CD4-positive, alpha-beta T cell (primary cell): ENCODE results near the gene RAB20. TPM values are rescaled to one million over a fixed set of nuclear protein-coding genes. Genes with fewer than 3 reads are reported as not detected.

ENCODE experiments used
- ATAC-seq: fragments of 200-7000 bp; cut with Tn5 transposase; one replicate; pipeline ENCODE4 v1.10.0; 2022; ENCODE audit warnings: mild to moderate bottlenecking; ENCODE audit not compliant: poor library complexity
- CTCF ChIA-PET: fragments of 350-600 bp; sonication (Branson Sonifier 250); formaldehyde crosslinking; loops from one replicate; lab custom pipeline; 2021; ENCODE audit warnings: antibody characterized with exemption, inconsistent platforms; lab: Charles Lee
- POLR2A ChIA-PET: fragments of 350-600 bp; sonication (Branson Sonifier 250); formaldehyde crosslinking; loops from one replicate; lab custom pipeline; 2021; ENCODE audit warnings: antibody characterized with exemption, inconsistent platforms; lab: Charles Lee
- DNase-seq, 14 experiments: peaks; one replicate each; pipeline ENCODE4 v3.0.0-alpha.2; 2013 to 2020; ENCODE audit warnings: mixed read lengths in 2 of 14
- H3K27ac ChIP-seq, 2 donors: one replicate each; pipeline versions ENCODE4 v1.5.1 to v1.7.0; 2013; ENCODE audit warnings: low read length in 2 of 2, low read depth in 1 of 2, mild to moderate bottlenecking in 1 of 2
- H3K27me3 ChIP-seq, 2 experiments: 1 replicate in 1 of 2; 2 replicates in 1 of 2; pipeline versions ENCODE4 v1.6.1 to v1.7.0; 2013; ENCODE audit warnings: low read length in 2 of 2, control low read depth in 1 of 2, mild to moderate bottlenecking in 1 of 2, moderate library complexity in 1 of 2; ENCODE audit not compliant: insufficient read depth in 2 of 2, control insufficient read depth in 1 of 2
- H3K36me3 ChIP-seq: one replicate; pipeline ENCODE4 v1.6.1; 2013; ENCODE audit warnings: low read length, control low read depth; ENCODE audit not compliant: insufficient read depth
- H3K4me1 ChIP-seq: one replicate; pipeline ENCODE4 v1.6.1; 2013; ENCODE audit warnings: low read length, control low read depth; ENCODE audit not compliant: insufficient read depth
- H3K4me3 ChIP-seq: one replicate; pipeline ENCODE4 v1.5.1; 2013; ENCODE audit warnings: mild to moderate bottlenecking, low read length, moderate library complexity
- H3K9me3 ChIP-seq, 2 experiments: 1 replicate in 1 of 2; 2 replicates in 1 of 2; pipeline versions ENCODE4 v1.6.1 to v1.7.0; 2013; ENCODE audit warnings: low read length in 2 of 2, mild to moderate bottlenecking in 2 of 2, control low read depth in 1 of 2, moderate library complexity in 1 of 2; ENCODE audit not compliant: control insufficient read depth in 1 of 2, insufficient read depth in 1 of 2
- H3K27ac Mint-ChIP-seq: one replicate; pipeline ENCODE4 v1.8.0; 2020; ENCODE audit warnings: mixed read lengths
- H3K27me3 Mint-ChIP-seq: one replicate; pipeline ENCODE4 v1.8.0; 2021; ENCODE audit warnings: mixed read lengths
- H3K36me3 Mint-ChIP-seq: one replicate; pipeline ENCODE4 v1.8.0; 2021; ENCODE audit warnings: low read depth, mixed read lengths
- H3K4me1 Mint-ChIP-seq: one replicate; pipeline ENCODE4 v1.8.0; 2021; ENCODE audit warnings: low read depth, mixed read lengths
- H3K4me3 Mint-ChIP-seq: one replicate; pipeline ENCODE4 v1.8.0; 2020; ENCODE audit warnings: mild to moderate bottlenecking, mixed read lengths
- H3K9me3 Mint-ChIP-seq: one replicate; pipeline ENCODE4 v1.8.0; 2020; ENCODE audit warnings: mixed read lengths
- intact Hi-C, 2 experiments: fragments of 100-400 bp; cut with DNase I in 1 of 2; cut with micrococcal nuclease in 1 of 2; formaldehyde crosslinking; loops; one replicate each; pipeline versions ENCODE4 v1.15.1 to v1.9.0; 2023 to 2025; cut with DNase I, micrococcal nuclease
- total RNA-seq, 174 experiments: library from RNA in 2 of 174; stranded (reverse) in 2 of 174; gene quantifications; one replicate each; pipeline ENCODE4 v1.2.3 and lab custom pipeline; 2021 to 2026
- TF ChIP-seq, protein P1 (sequence below): fragments of 200-600 bp; IDR thresholded peaks from one replicate; pipeline ENCODE4 v1.8.0; 2022; ENCODE audit warnings: antibody characterized with exemption, mild to moderate bottlenecking

RAB20 gene
- total RNA-seq, 2 experiments from 2014 or later: 0.89 to 1.4 TPM

DNA sequence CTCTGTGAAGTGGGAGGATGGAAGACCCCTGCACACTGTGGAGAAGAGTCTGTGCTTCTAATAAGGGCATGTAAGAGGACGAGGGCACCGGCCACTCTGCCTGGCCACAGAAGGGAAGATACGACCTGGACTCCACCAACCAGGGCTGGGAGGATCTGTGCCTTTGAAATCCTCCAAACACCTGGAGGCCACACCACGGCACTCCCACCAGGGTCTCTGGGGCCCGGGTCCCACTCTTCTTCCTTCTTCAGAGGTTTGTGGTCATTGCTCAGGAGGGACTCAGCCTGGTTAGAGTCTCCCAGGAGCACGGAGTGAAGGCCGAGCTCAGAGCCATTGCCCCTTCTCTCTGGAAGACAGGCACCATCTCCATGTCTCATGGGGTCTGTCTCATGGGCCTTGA, 42.0 kb downstream of the RAB20 start:
- ATAC-seq (no peak), DNase-seq (no peak)
- ChIA-PET CTCF (no interaction called here), POLR2A (no interaction called here)
- Mint-ChIP-seq H3K4me3 (no peak overlapping the region), H3K27ac (no peak overlapping the region), H3K36me3 (no peaks in the 10 kb centered on the region), H3K27me3 (no peaks in the 10 kb centered on the region), H3K4me1 (peaks cover 6% of the 10 kb centered on the region), H3K9me3 (no peaks in the 10 kb centered on the region)
- Histone ChIP-seq H3K36me3 (no peaks in the 10 kb centered on the region), H3K4me3 (no peak overlapping the region), H3K27ac (no peak overlapping the region), H3K4me1 (peaks cover 6% of the 10 kb centered on the region), H3K9me3 (peaks cover 0 to 11% of the 10 kb centered on the region in 2 experiments), H3K27me3 (no peaks in the 10 kb centered on the region)
- intact Hi-C loops: no loop called here
- TF ChIP-seq, protein P1, sequence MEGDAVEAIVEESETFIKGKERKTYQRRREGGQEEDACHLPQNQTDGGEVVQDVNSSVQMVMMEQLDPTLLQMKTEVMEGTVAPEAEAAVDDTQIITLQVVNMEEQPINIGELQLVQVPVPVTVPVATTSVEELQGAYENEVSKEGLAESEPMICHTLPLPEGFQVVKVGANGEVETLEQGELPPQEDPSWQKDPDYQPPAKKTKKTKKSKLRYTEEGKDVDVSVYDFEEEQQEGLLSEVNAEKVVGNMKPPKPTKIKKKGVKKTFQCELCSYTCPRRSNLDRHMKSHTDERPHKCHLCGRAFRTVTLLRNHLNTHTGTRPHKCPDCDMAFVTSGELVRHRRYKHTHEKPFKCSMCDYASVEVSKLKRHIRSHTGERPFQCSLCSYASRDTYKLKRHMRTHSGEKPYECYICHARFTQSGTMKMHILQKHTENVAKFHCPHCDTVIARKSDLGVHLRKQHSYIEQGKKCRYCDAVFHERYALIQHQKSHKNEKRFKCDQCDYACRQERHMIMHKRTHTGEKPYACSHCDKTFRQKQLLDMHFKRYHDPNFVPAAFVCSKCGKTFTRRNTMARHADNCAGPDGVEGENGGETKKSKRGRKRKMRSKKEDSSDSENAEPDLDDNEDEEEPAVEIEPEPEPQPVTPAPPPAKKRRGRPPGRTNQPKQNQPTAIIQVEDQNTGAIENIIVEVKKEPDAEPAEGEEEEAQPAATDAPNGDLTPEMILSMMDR: no peak

DNA sequence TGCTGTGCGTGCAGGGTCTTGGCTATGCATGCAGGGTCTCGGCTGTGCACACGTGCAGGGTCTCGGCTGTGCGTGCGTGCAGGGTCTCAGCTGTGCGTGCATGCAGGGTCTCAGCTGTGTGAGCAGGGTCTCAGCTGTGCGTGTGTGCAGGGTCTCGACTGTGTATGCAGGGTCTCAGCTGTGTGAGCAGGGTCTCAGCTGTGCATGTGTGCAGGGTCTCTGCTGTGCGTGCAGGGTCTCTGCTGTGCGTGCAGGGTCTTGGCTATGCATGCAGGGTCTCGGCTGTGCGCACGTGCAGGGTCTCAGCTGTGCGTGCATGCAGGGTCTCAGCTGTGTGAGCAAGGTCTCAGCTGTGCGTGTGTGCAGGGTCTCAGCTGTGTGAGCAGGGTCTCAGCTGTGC, 42.5 kb downstream of the RAB20 start:
- no peak overlapping the region for H3K27ac Mint-ChIP-seq
- H3K4me3 ChIP-seq: no peak overlapping the region
- DNase-seq: no peak
- H3K27me3 ChIP-seq: peaks cover 0 to 1% of the 10 kb centered on the region in 2 experiments
- ATAC-seq: no peak
- H3K4me1 ChIP-seq: peaks cover under 1% of the 10 kb centered on the region
- peaks cover 1% of the 10 kb centered on the region for H3K4me1 Mint-ChIP-seq
- TF ChIP-seq, protein P1: no peak
- POLR2A ChIA-PET: no interaction called here
- H3K27ac ChIP-seq: no peak overlapping the region
- intact Hi-C loops: no loop called here
- peaks cover 0 to 11% of the 10 kb centered on the region in 2 experiments for H3K9me3 ChIP-seq
- no peak overlapping the region for H3K4me3 Mint-ChIP-seq
- no peaks in the 10 kb centered on the region for H3K36me3 ChIP-seq
- H3K27me3 Mint-ChIP-seq: no peaks in the 10 kb centered on the region
- H3K36me3 Mint-ChIP-seq: no peaks in the 10 kb centered on the region
- H3K9me3 Mint-ChIP-seq: no peaks in the 10 kb centered on the region
- CTCF ChIA-PET: no interaction called here

DNA sequence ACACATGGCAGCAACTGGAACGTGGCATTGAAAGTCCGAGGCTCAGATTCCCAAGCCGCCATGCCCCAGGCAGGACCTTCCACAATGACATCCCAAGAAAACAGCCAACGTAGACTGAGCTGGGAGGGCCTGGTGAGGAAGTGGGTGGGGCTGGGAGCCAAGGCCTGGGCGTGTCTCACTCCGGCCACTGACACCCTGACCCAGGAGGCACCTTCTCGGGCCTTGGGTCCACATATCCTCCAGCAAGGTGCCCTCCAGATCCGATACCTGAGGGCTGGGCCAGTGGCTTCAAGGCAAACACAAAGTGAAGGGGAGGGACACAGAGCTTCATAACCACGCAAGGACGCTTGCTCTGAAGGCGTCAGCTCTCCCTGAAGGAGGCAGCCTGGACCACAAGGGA, 43.0 kb downstream of the RAB20 start:
- Mint-ChIP-seq H3K27ac (no peak overlapping the region), H3K27me3 (no peaks in the 10 kb centered on the region), H3K4me3 (no peak overlapping the region), H3K36me3 (no peaks in the 10 kb centered on the region), H3K9me3 (no peaks in the 10 kb centered on the region), H3K4me1 (no peaks in the 10 kb centered on the region)
- DNase-seq (no peak), ATAC-seq (no peak)
- Histone ChIP-seq H3K4me3 (no peak overlapping the region), H3K4me1 (no peaks in the 10 kb centered on the region), H3K27ac (no peak overlapping the region), H3K27me3 (peaks cover 0 to 2% of the 10 kb centered on the region in 2 experiments), H3K36me3 (no peaks in the 10 kb centered on the region), H3K9me3 (peaks cover 0 to 11% of the 10 kb centered on the region in 2 experiments)
- ChIA-PET POLR2A (no interaction called here), CTCF (no interaction called here)
- TF ChIP-seq, protein P1: no peak
- intact Hi-C loops: no loop called here
